Measurements from ENCODE around the gene PAPPA2. TPM values are rescaled to one million over a fixed set of nuclear protein-coding genes. Genes with fewer than 3 reads are reported as not detected.

PAPPA2 gene
- total and polyA plus RNA-seq, 10 of the 15 experiments (the other 5 are each of a cell fraction or from before 2014, with no cell fraction given) = under 0.01 to 0.06 (median 0.03) TPM; not detected in 7

DNA sequence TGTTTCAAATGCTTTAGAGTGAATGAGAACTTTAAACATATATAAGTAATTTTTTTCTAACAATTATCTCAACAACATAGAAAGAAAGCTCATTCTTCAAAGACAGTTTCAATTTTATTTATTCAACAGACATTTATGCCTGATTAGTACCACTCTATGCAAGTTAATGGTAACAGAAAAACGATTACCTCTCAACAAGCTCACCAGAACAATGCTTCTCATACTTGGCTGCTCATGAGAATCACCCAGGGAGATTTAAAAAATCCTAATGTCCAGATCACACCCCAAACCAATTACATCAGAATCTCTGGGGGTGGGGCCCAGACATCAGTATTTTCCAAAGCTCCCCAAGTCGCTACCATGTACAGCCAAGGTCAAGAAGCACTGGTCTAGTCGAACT lies 312.4 kb downstream of the PAPPA2 start:
- Histone ChIP-seq H4K20me1 (ENCODE audit: control insufficient read depth, insufficient read depth) (no peaks in the 10 kb centered on the region), H3K9ac (ENCODE audit: control insufficient read depth, insufficient read depth, low read length) (no peak overlapping the region), H3K4me2 (ENCODE audit: control insufficient read depth, insufficient read depth) (no peak overlapping the region), H3K27me3 (replicated peaks in 1 of 2; ENCODE audit: control insufficient read depth in 2 of 2, insufficient read depth in 2 of 2, low read length in 1 of 2) (no peaks in the 10 kb centered on the region), H3K4me1 (ENCODE audit: control insufficient read depth, insufficient read depth, low read length) (no peaks in the 10 kb centered on the region), H3K79me2 (ENCODE audit: control insufficient read depth, insufficient read depth, low read length) (no peaks in the 10 kb centered on the region), H2AFZ (ENCODE audit: control insufficient read depth, low read depth, low read length) (no peak overlapping the region), H3K9me3 (replicated peaks; ENCODE audit: control insufficient read depth, insufficient read depth, low read length) (no peaks in the 10 kb centered on the region), H3K4me3 (no peak overlapping the region), H3K27ac (ENCODE audit: control insufficient read depth, insufficient read depth) (no peak overlapping the region), H3K36me3 (ENCODE audit: control insufficient read depth in 2 of 2, insufficient read depth in 2 of 2, low read length in 1 of 2) (no peaks in the 10 kb centered on the region)
- DNase-seq (ENCODE audit: low read depth, low spot score) (no peak), FAIRE-seq (no peak), ATAC-seq (no peak)
- 2% methylated on average over 3 of the region's 3 CpGs for WGBS (ENCODE audit: insufficient coverage, insufficient replicate concordance, low lambda C conversion rate, missing lambda C conversion rate)
- ChIA-PET CTCF (no interaction called here), RAD21 (ENCODE audit: unreplicated experiment) (no interaction called here), SMC1A (ENCODE audit: uncharacterized antibody, unreplicated experiment) (interaction anchor here (0.5 to 0.7 kb wide), 2 partner anchors 9 to 10 kb away, joined by 3 read pairs; no protein-coding TSS in a partner anchor), POLR2A (no interaction called here)
- TF ChIP-seq NR2C1 (IDR thresholded peaks at IDR 0.05) (no peak), MEF2A (IDR thresholded peaks at IDR 0.05; ENCODE audit: insufficient read depth, low read depth, low read length) (no peak), HDAC6 (IDR thresholded peaks at IDR 0.05; ENCODE audit: unreplicated experiment) (no peak), RUNX3 (IDR thresholded peaks at IDR 0.05; ENCODE audit: low read length) (no peak), EED (IDR thresholded peaks at IDR 0.05; ENCODE audit: low read depth) (no peak), FOS (IDR thresholded peaks at IDR 0.05; ENCODE audit: borderline replicate concordance, extremely low read depth, insufficient read length) (no peak), FOXK2 (IDR thresholded peaks at IDR 0.05) (no peak)
- TF ChIP-seq, protein P1, sequence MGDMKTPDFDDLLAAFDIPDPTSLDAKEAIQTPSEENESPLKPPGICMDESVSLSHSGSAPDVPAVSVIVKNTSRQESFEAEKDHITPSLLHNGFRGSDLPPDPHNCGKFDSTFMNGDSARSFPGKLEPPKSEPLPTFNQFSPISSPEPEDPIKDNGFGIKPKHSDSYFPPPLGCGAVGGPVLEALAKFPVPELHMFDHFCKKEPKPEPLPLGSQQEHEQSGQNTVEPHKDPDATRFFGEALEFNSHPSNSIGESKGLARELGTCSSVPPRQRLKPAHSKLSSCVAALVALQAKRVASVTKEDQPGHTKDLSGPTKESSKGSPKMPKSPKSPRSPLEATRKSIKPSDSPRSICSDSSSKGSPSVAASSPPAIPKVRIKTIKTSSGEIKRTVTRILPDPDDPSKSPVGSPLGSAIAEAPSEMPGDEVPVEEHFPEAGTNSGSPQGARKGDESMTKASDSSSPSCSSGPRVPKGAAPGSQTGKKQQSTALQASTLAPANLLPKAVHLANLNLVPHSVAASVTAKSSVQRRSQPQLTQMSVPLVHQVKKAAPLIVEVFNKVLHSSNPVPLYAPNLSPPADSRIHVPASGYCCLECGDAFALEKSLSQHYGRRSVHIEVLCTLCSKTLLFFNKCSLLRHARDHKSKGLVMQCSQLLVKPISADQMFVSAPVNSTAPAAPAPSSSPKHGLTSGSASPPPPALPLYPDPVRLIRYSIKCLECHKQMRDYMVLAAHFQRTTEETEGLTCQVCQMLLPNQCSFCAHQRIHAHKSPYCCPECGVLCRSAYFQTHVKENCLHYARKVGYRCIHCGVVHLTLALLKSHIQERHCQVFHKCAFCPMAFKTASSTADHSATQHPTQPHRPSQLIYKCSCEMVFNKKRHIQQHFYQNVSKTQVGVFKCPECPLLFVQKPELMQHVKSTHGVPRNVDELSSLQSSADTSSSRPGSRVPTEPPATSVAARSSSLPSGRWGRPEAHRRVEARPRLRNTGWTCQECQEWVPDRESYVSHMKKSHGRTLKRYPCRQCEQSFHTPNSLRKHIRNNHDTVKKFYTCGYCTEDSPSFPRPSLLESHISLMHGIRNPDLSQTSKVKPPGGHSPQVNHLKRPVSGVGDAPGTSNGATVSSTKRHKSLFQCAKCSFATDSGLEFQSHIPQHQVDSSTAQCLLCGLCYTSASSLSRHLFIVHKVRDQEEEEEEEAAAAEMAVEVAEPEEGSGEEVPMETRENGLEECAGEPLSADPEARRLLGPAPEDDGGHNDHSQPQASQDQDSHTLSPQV (IDR thresholded peaks at IDR 0.05) = no peak
- in situ Hi-C loops (cut with MboI) (no loop called here), intact Hi-C loops (cut with micrococcal nuclease; ENCODE audit: unreplicated experiment) (no loop called here)
- BruUV-seq (replicated peaks) = no TSS peak
